Embryonic facial prominence (tissue), 1 donor: ENCODE results near the gene EMID1.

ENCODE experiments used
- DNase-seq: peaks from one replicate; pipeline ENCODE4 v3.0.0-alpha.2; 2016; ENCODE audit errors: extremely low spot score

EMID1 gene

GRCh38 chr22:29260601-29261315 lies 55.1 kb downstream of the EMID1 start:
- DNase-seq = no peak

- no peak for DNase-seq
These were observed 58.1 kb downstream of the EMID1 start for GRCh38 chr22:29263791-29264276.

DNA sequence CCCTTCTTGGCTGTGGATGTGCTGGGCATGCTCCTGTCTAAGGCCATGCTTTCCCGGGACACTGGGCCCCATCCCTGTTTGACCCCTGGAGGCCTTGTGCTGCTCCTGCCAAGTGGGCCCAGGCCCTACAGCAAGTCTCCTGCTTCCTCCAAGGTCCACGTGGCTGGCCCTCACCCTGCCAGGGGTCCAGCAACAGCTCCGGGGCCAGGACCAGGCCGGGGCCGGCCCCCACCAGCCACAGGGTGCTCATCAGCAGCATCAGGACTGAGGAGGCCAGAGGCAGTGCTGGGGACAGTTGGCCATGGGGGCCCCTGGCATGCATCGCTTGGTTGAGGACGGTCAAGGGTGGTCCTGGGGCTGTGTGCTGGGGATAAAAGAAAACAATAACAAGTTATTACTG lies 59.6 kb downstream of the EMID1 start:
- DNase-seq = no peak

DNA sequence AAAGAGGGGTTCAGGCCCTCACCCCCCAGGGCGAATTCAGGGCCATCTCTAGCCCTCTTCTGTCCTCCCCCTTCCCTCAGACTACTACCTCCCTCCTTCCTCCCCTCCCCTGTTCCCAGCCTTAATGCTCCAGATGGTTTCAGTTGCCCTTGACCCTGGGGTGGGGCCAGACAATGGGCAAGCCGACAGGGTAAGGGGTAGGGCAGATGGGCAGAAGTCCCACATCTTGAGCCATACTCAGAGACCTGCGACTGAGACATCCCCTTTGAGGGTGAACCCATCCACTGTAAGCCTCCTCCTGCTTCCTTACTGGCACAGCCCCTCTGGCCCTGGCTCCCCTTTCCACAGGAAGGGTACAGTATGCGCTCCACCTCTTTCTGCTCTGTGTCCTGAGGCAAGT lies 60.2 kb downstream of the EMID1 start:
- no peak for DNase-seq

- no peak for DNase-seq
These were observed 61.1 kb downstream of the EMID1 start for GRCh38 chr22:29266564-29267461.

DNA sequence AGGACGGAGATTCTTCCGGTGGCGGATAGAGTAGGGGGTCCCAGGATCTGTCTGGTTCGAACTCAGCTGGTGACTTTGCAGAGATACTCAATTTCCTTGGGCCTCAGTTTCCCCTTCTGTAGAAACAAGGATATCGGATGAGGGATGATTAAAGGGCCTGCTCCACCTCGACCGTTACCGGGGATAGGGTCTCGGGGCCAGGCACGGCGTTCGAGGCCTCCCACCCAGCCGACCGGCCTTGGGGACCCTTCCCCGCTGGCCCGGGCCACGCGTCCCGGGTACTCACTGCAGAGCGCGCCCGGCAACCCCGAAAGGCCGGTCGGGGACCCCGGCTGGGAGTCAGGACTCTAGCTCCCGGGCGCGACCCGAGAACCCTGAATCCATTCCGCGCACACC lies 61.8 kb downstream of the EMID1 start:
- DNase-seq = no peak

DNA sequence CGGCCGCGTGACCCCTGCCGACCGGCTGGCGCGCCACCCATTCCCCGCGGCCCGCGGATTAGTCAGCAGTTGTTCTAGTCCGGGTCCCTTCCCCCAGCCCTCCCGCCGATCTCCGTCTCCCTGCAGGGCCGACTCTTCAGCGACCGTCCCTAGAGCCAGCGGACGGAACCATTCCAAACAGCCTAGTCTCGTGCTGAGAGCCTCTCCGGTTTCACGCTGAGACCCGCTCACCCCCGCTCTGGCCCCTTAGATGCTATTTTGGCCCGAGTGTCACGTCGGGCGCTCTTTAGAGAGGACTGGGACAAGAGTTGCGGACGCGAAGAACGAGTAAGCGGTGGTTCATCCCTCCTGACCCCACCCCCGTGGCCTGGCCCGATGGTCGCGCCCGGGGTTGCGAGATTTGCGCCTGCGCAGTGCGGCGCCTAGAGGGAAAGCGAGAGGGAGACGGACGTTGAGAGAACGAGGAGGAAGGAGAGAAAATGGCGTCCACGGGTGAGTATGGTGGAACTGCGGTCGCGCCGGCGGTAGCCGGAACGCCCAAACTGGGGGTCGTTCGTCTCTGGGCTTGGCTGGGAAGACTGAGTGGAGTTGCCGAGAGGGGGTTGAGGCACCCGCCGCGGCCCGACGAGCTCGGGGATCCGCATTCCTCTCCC lies 62.3 kb downstream of the EMID1 start, which contains the start of the genes EWSR1 and RHBDD3:
Gene EWSR1, plus strand, starts transcription at position 411 of the 653 bp plus-strand sequence. Its CDS starts 69 bp downstream, at position 480.
Gene RHBDD3, minus strand, starts transcription at position 124 of the 653 bp plus-strand sequence. CDS start 2,355 bp downstream, outside the sequence.
- peak; percentile 91 for DNase-seq

DNA sequence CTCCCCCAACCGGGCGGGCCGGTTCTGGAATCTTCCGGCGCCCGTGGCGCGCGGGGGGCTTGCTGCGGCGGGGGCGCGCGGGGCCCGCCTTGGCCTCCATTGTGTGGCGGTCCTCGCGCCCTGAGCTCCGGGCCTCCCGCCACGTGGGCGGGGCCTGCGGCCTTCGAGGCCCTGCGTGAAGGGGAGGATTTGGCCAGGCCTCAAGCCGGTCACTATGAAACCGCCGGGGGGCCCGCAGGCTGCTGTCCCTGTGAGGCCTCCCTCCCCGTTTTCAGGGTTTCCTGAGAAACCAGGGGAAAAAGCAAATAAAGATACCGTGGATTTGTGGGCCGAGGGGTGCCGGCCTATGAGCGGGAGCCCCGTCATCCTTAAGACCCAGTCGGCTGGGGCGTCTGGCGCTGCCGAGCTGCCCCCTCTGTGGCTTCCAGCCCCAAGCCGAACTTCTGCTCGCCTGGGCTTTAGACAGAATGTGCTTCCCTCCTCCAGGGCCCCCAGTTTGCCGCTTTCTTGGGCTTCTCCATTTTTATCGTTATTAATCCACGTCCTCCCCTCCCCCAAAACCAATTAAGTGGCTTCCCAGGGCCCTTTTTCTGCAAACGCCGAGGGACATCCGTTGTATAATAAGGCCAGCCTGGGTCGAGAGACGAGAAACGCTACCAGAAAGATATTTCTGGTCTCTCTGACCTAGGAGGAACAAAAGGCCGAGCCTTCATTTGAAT lies 63.0 kb downstream of the EMID1 start:
- DNase-seq = peak; percentile 31

DNA sequence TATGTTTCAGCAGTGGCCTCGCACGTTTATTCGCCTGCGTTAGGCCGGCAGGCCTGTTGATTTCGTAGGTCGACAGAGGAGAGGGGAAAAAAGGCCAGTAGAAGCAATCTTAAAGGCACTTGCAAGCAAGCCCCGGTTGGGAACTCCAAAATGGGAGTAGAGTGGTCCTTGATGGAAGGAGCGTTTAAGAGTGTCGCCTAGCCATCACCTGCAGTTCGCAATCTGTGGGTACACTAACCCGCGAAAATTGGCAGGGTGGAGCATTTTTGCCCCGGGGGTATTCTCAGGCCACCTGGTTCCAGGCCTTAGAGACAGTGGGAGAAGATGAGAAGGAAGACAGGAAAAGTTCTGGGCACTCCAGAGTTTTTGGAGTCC lies 63.5 kb downstream of the EMID1 start:
- no peak for DNase-seq

DNA sequence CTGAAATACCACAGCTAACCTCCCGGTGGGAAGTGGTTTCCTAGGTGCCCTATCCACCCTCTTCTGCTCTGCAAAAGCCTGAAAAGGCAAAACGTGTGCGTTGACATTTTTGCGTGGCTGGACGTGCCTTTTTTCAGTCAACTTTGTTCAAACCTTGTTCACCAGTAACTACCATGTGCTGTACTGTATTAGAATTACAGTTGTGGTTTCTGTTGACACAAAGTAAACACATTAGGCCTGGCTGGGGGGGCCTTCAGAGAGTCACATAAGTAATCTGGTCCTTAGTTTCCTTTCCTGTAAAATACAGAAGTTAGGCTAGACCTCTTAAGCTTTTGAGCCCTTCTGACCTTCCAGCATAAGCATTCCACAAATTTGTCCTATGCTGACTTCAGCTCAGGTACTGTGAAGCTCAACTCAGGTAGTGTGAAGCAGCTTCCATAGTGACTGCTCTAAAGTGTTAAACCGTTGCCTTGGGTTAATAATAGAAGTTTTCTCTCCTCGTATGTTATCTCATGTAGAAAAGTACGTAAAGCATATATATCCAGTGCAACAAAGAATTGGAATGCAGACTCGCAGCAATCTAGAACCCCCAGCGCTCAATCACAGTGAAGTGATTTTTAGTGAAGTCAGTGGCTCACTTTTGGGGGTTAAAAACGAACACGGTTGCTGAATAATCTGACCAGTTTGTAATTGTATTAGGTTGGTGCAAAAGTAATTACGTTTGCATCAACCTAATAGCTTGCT lies 64.2 kb downstream of the EMID1 start:
- DNase-seq = no peak

DNA sequence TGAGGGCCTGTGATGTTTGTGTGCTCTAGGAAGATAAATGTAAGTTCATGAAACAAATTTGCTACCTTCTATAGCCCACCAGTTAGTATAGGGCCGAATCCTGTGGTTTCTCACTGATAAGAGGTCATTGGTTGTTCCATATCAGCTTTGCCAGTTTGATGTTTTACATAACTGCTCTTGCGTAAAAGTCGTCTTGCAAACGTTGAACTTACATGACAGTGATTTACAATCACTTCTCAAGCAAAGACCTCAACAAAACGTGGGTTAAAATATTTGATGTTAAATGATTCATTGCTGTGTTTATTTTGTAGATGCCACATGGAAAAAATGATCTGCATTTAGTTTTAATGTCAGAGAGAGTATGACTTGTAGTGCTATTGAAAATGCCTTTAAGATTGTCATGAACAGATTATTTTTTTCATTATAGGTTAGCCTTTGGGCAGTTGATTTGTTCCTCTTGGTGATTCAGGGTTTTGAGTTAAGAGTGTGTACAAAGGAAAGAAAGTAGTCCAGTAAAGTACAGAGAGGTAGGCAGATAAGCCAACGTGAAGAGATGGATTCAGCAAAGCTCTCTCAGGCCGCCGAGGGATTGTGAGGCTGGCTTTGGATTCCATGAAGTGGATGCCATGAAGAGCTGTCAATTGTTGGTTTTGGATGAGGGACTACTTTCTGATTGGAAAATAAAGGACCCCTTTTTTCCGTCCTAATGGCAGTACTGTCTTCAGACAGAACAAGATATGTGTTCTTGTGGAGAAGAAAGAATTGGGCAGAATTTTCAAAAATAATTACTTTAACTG lies 65.0 kb downstream of the EMID1 start:
- no peak for DNase-seq

DNA sequence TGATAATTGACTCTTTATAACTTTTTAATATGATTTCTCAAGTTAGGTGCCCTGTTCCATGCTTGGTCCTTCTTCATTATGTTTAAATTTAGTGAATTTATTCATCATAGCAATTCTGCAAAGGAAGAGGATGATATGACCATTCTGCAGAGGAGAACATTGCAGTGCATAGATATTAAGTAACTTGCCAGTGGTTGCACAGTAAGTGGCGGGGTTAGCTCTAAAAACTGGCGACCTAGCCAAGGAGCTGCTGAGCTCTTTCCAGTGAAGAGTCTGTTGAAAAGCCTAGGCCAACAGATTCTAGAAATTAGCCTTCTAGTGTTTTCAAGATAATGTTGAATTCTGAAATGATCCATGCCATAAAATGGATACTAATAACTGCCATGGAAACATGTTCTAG lies 66.9 kb downstream of the EMID1 start:
- no peak for DNase-seq

- DNase-seq = no peak
These were observed 69.5 kb downstream of the EMID1 start for GRCh38 chr22:29275167-29275566.

DNA sequence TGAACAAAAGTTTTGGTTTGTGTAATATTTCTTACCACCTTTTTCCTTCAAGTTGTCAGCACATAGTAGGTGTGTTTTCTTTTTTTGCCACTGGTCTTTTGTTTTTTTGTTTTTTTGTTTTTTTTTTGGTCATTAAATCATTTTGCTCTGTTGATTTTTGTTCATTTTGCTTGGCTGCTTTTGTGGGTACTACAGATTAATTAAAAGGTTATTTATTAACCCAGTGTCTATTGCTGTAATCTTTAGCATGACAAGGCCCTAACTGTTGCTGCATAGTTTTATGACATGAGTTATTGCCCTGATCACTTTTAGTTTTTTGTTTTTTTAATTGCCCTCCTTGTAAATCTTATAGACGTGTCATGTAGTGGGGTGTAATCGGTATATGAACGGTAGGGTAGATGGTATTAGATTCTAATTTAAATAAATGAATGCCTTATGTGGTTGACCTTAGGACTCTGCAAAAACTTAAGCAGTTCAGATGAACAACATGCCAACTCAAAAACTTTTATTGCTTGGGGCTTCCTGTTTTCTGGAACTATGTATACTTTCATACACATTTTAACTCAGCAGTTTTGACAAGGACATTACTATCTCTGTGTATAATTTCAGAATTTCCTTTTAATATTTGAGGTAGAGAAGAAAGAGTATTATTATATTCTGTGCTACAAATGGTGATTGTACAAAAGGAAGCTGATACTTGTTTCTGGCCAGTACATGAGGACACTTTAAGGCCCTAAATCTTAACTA lies 70.3 kb downstream of the EMID1 start:
- no peak for DNase-seq

DNA sequence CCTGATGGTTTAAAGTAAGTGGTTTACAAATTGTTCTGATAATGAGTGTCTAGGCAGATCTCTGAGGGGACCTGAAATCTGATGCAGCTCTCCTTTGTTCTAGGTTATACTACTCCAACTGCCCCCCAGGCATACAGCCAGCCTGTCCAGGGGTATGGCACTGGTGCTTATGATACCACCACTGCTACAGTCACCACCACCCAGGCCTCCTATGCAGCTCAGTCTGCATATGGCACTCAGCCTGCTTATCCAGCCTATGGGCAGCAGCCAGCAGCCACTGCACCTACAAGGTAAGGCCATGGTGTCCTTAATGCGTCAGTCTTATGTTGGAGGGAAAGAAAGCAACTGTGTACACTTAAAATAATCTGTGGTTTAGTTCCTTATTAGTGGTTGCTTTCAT lies 72.2 kb downstream of the EMID1 start:
- no peak for DNase-seq

GRCh38 chr22:29284196-29284595 lies 78.5 kb downstream of the EMID1 start:
- DNase-seq = no peak

- no peak for DNase-seq
These were observed 83.1 kb downstream of the EMID1 start for GRCh38 chr22:29288837-29289236.

- no peak for DNase-seq
These were observed 84.4 kb downstream of the EMID1 start for GRCh38 chr22:29290061-29290460.

- DNase-seq = no peak
These were observed 85.5 kb downstream of the EMID1 start for GRCh38 chr22:29291215-29291614.
